K562 (cell line): ENCODE data around the gene OTULIN. TPM values are rescaled to one million over a fixed set of nuclear protein-coding genes. Genes with fewer than 3 reads are reported as not detected.

ENCODE experiments used
- ATF7 ChIP-seq: fragments of 450-650 bp; IDR thresholded peaks from 2 replicates; pipeline ENCODE4 v1.7.1; 2014; ENCODE audit warnings: mild to moderate bottlenecking, moderate library complexity
- CAMTA2 ChIP-seq: fragments of 250-450 bp; sonication (Bioruptor Pico); conservative IDR thresholded peaks from 2 replicates; pipeline ENCODE4 v1.5.1; 2022
- CBX3 ChIP-seq, 2 experiments: IDR thresholded peaks; 1 replicate in 1 of 2; 2 replicates in 1 of 2; pipeline ENCODE4 v1.6.1; 2012; ENCODE audit warnings: inconsistent platforms in 2 of 2, low read length in 2 of 2, borderline replicate concordance in 1 of 2, control low read depth in 1 of 2
- EP300 ChIP-seq: IDR thresholded peaks from 2 replicates; pipeline ENCODE4 v1.6.1; 2012; ENCODE audit warnings: low read length, improper control_type of control experiment
- FUS ChIP-seq: fragments of 200-400 bp; formaldehyde crosslinking; optimal IDR thresholded peaks from 2 replicates; pipeline ENCODE3; 2017; ENCODE audit warnings: low read depth, low read length
- GABPA ChIP-seq: fragments of 200-800 bp; sonication (Bioruptor generic); conservative IDR thresholded peaks from 2 replicates; pipeline ENCODE4 v1.6.1; 2016; ENCODE audit warnings: low read depth, missing genetic modification characterization, missing compliant biosample characterization
- ID3 ChIP-seq, 2 experiments: fragments of 250-450 bp in 1 of 2; fragments of 450-650 bp in 1 of 2; sonication (Bioruptor Pico) in 1 of 2; IDR thresholded peaks; 2 replicates each; pipeline versions ENCODE4 v1.6.1 to v1.8.0; 2016 to 2021; ENCODE audit warnings: mild to moderate bottlenecking in 2 of 2, moderate library complexity in 2 of 2, missing compliant biosample characterization in 1 of 2, missing genetic modification characterization in 1 of 2
- MEIS2 ChIP-seq: fragments of 450-650 bp; IDR thresholded peaks from 2 replicates; pipeline ENCODE4 v1.6.1; 2014; ENCODE audit warnings: mild to moderate bottlenecking; ENCODE audit not compliant: partially characterized antibody
- NBN ChIP-seq: fragments of 450-650 bp; IDR thresholded peaks from 2 replicates; pipeline ENCODE4 v1.6.1; 2016; ENCODE audit warnings: low read depth, mild to moderate bottlenecking
- NFXL1 ChIP-seq: fragments of 450-650 bp; formaldehyde crosslinking; IDR thresholded peaks from 2 replicates; pipeline ENCODE4 v1.4.0; 2021; ENCODE audit warnings: mild to moderate bottlenecking
- POLR2G ChIP-seq: fragments of 200-400 bp; formaldehyde crosslinking; IDR thresholded peaks from 2 replicates; pipeline ENCODE4 v1.6.1; 2017; ENCODE audit warnings: low read depth, mild to moderate bottlenecking, antibody characterized with exemption, low read length, moderate library complexity
- RAD51 ChIP-seq: fragments of 450-650 bp; IDR thresholded peaks from 2 replicates; pipeline ENCODE4 v1.7.1; 2016; ENCODE audit warnings: low read depth, mild to moderate bottlenecking, borderline replicate concordance
- SMAD3 ChIP-seq: fragments of 450-650 bp; formaldehyde crosslinking; conservative IDR thresholded peaks from 2 replicates; pipeline ENCODE4 v1.4.0; 2020; ENCODE audit warnings: mild to moderate bottlenecking
- SNAPC5 ChIP-seq: fragments of 250-450 bp; sonication (Bioruptor Pico); IDR thresholded peaks from 2 replicates; pipeline ENCODE4 v1.8.0; 2021; ENCODE audit warnings: moderate library complexity, mild to moderate bottlenecking, inconsistent platforms
- TBL1XR1 ChIP-seq, 2 experiments: IDR thresholded peaks; 2 replicates each; pipeline ENCODE4 v1.6.1; 2012; ENCODE audit warnings: improper control_type of control experiment in 2 of 2, low read length in 2 of 2, mild to moderate bottlenecking in 1 of 2
- TFAM ChIP-seq: fragments of 250-450 bp; sonication (Bioruptor Pico); conservative IDR thresholded peaks from 2 replicates; pipeline ENCODE4 v1.5.0; 2021; ENCODE audit warnings: mild to moderate bottlenecking, moderate library complexity
- ZBTB17 ChIP-seq: fragments of 450-650 bp; formaldehyde crosslinking; IDR thresholded peaks from 2 replicates; pipeline ENCODE4 v1.4.0; 2020; ENCODE audit warnings: mild to moderate bottlenecking
- ZBTB7A ChIP-seq: IDR thresholded peaks from 2 replicates; pipeline ENCODE4 v1.6.1; 2011; ENCODE audit warnings: low read depth, mild to moderate bottlenecking, low read length, moderate library complexity, borderline replicate concordance; ENCODE audit not compliant: control insufficient read depth
- ZNF217 ChIP-seq: sonication (generic); formaldehyde crosslinking; IDR thresholded peaks from 2 replicates; pipeline ENCODE4 v1.8.0; 2022; ENCODE audit warnings: mild to moderate bottlenecking, missing genetic modification reagents
- ZNF507 ChIP-seq: conservative IDR thresholded peaks from 2 replicates; pipeline ENCODE4 v1.6.1; 2017; ENCODE audit warnings: missing genetic modification characterization, missing compliant biosample characterization
- ZNF584 ChIP-seq: fragments of 200-800 bp; sonication (Bioruptor generic); IDR thresholded peaks from 2 replicates; pipeline ENCODE4 v1.6.1; 2016; ENCODE audit warnings: low read depth, mild to moderate bottlenecking, missing genetic modification characterization, missing compliant biosample characterization
- ZZZ3 ChIP-seq: fragments of 450-650 bp; IDR thresholded peaks from 2 replicates; pipeline ENCODE4 v1.6.1; 2016; ENCODE audit warnings: antibody characterized with exemption, mild to moderate bottlenecking, moderate library complexity
- polyA plus RNA-seq, 8 experiments: library from polyadenylated mRNA; depleted of rRNA in 4 of 8; stranded (reverse) in 5 of 8; unstranded in 3 of 8; fragments of >200 nt; fragmentation: Nextera tagmentation in 2 of 8; fragmentation: Illumina TruSeq in 1 of 8; extraction: Ambion mirVana in 2 of 8; extraction: Trizol in 1 of 8; gene quantifications; 2 replicates each; pipeline versions ENCODE4 v1.2.1 to v1.2.3, GENCODE V29; 2011 to 2014; ENCODE audit warnings: inconsistent platforms in 1 of 8, missing spikeins in 1 of 8
- total RNA-seq, 7 experiments: library from RNA; depleted of rRNA in 6 of 7; stranded (reverse); fragments of >200 nt in 6 of 7; fragmentation: Illumina TruSeq in 2 of 7; extraction: Trizol in 2 of 7; gene quantifications; 2 replicates each; pipeline versions ENCODE4 v1.2.1 to v1.2.3, GENCODE V29; 2011 to 2021; ENCODE audit warnings: low replicate concordance in 1 of 7
- TF ChIP-seq, protein P1 (sequence below): fragments of 200-400 bp; formaldehyde crosslinking; IDR thresholded peaks from 2 replicates; pipeline ENCODE4 v1.6.1; 2017; ENCODE audit warnings: mild to moderate bottlenecking, low read depth, low read length, moderate library complexity
- TF ChIP-seq, protein P2 (sequence below): fragments of 450-650 bp; IDR thresholded peaks from 2 replicates; pipeline ENCODE4 v1.6.1; 2018; ENCODE audit warnings: mild to moderate bottlenecking, low read depth; ENCODE audit not compliant: partially characterized antibody

Gene OTULIN
- total and polyA plus RNA-seq, 9 of the 15 experiments (the other 6 are each of a cell fraction or from before 2014, with no cell fraction given), result 3.3 to 33.6 (median 20.1) TPM

DNA sequence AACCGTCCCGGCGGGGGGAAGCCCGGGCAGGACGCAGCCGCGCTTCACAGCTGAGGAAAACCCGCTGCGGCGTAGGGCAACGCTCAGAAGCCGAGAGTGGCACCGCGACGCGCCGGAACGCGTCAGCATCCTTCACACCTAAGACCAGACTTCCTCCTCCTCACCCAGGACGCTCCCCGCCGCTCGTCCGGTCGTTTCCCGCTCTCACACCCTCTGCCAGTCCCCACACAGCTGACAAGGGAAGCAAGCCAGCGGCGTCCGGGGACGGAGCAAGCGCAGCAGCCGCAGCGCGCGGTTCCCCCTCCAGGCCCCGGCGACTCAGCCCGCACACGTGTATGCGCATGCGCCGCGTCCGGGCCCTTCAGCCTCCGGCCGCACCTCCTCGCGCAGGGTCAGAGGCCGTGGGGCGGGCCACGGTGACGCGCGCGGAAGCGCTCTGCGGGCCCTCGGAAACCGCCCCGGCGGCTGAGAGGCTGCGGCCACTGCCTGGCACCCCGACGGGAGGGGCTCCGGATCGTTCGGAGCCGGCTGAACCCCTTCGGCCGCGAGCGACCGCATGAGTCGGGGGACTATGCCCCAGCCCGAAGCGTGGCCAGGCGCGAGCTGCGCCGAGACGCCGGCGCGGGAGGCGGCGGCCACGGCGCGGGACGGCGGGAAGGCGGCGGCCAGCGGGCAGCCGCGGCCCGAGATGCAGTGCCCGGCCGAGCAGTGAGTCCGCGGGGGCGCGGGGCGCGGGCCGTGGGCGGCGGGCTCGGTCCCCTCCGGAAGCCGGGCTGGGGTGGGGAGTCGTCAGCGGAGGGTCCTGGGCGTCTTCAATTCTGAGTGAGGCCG, at the start of gene OTULIN (continued):
- TF ChIP-seq SMAD3 (CRISPR knock-in tag) (no peak), FUS (no peak), TBL1XR1 (IDR thresholded peaks at IDR 0.05; ENCODE audit: low read length in 2 of 2) (peak in 1 of 2 experiments; percentile 54; a peak in 2 of 4 replicates), GABPA (tag) (peak; percentile 66), TFAM (CRISPR knock-in tag) (no peak), RAD51 (no peak), MEIS2 (peak; percentile 94), ZNF217 (CRISPR knock-in tag) (no peak), CAMTA2 (CRISPR knock-in tag) (no peak), EP300 (no peak; the same call in 1 of the 2 replicates), ZNF507 (no peak), ZZZ3 (no peak), POLR2G (peak; percentile 96), ZBTB17 (CRISPR knock-in tag) (no peak; the same call in 1 of the 2 replicates), NFXL1 (CRISPR knock-in tag) (no peak), ZBTB7A (peak; percentile 85; the same call in 1 of the 2 replicates), SNAPC5 (CRISPR knock-in tag) (no peak), ID3 (CRISPR knock-in tag; IDR thresholded peaks at IDR 0.05) (no peak), ID3 (tag; IDR thresholded peaks at IDR 0.05) (0 out of 2 replicates have a peak, but pooled peaks have one; percentile 19), ZNF584 (CRISPR knock-in tag) (no peak; the same call in 1 of the 2 replicates), ATF7 (peak; percentile 80), CBX3 (IDR thresholded peaks at IDR 0.05; ENCODE audit: borderline replicate concordance in 1 of 2, low read length in 2 of 2) (peak in 1 of 2 experiments; percentile 56; a peak in 1 of 3 replicates), NBN (peak; percentile 81; the same call in 1 of the 2 replicates)
- TF ChIP-seq, protein P1, sequence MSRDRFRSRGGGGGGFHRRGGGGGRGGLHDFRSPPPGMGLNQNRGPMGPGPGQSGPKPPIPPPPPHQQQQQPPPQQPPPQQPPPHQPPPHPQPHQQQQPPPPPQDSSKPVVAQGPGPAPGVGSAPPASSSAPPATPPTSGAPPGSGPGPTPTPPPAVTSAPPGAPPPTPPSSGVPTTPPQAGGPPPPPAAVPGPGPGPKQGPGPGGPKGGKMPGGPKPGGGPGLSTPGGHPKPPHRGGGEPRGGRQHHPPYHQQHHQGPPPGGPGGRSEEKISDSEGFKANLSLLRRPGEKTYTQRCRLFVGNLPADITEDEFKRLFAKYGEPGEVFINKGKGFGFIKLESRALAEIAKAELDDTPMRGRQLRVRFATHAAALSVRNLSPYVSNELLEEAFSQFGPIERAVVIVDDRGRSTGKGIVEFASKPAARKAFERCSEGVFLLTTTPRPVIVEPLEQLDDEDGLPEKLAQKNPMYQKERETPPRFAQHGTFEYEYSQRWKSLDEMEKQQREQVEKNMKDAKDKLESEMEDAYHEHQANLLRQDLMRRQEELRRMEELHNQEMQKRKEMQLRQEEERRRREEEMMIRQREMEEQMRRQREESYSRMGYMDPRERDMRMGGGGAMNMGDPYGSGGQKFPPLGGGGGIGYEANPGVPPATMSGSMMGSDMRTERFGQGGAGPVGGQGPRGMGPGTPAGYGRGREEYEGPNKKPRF, result no peak
- TF ChIP-seq, protein P2, sequence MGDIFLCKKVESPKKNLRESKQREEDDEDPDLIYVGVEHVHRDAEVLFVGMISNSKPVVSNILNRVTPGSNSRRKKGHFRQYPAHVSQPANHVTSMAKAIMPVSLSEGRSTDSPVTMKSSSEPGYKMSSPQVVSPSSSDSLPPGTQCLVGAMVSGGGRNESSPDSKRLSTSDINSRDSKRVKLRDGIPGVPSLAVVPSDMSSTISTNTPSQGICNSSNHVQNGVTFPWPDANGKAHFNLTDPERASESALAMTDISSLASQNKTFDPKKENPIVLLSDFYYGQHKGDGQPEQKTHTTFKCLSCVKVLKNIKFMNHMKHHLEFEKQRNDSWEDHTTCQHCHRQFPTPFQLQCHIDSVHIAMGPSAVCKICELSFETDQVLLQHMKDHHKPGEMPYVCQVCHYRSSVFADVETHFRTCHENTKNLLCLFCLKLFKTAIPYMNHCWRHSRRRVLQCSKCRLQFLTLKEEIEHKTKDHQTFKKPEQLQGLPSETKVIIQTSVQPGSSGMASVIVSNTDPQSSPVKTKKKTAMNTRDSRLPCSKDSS, result no peak
